MCF 10A (cell line): ENCODE results near the gene EGF. TPM values are rescaled to one million over a fixed set of nuclear protein-coding genes. Genes with fewer than 3 reads are reported as not detected.

Source experiments
- BruUV-seq: library from RNA; stranded (reverse); fragments of 400-500 nt; replicated peaks from 2 replicates; lab custom pipeline; 2021; lab: Mats Ljungman, UMichigan
- CTCF ChIA-PET: fragments of 300-600 bp; sonication (Branson Sonifier 250); formaldehyde crosslinking; extraction: SDS; loops from one replicate; lab custom pipeline; 2021; ENCODE audit warnings: antibody characterized with exemption, inconsistent platforms; lab: Yijun Ruan, JAX
- POLR2A ChIA-PET: fragments of 300-600, 350-650 bp; sonication (Branson Sonifier 250); formaldehyde crosslinking; extraction: SDS; loops from one replicate; lab custom pipeline; 2020; ENCODE audit warnings: antibody characterized with exemption, inconsistent platforms; lab: Yijun Ruan, JAX
- DNase-seq: peaks from one replicate; pipeline ENCODE4 v3.0.0-alpha.2; 2018; ENCODE audit not compliant: unreplicated experiment
- H3K27ac Mint-ChIP-seq: one replicate; pipeline ENCODE4 v1.8.0; 2022; ENCODE audit warnings: mild to moderate bottlenecking, low read depth, mixed read lengths; ENCODE audit not compliant: unreplicated experiment
- H3K27me3 Mint-ChIP-seq: one replicate; pipeline ENCODE4 v1.8.0; 2022; ENCODE audit warnings: mixed read lengths; ENCODE audit not compliant: insufficient read depth, unreplicated experiment
- H3K36me3 Mint-ChIP-seq: one replicate; pipeline ENCODE4 v1.8.0; 2022; ENCODE audit warnings: mild to moderate bottlenecking, moderate library complexity, mixed read lengths; ENCODE audit not compliant: insufficient read depth, unreplicated experiment
- H3K4me1 Mint-ChIP-seq: one replicate; pipeline ENCODE4 v1.8.0; 2022; ENCODE audit warnings: mixed read lengths; ENCODE audit not compliant: insufficient read depth, unreplicated experiment
- H3K4me3 Mint-ChIP-seq: one replicate; pipeline ENCODE4 v1.8.0; 2022; ENCODE audit warnings: mild to moderate bottlenecking, moderate library complexity, mixed read lengths; ENCODE audit not compliant: unreplicated experiment
- H3K9me3 Mint-ChIP-seq: one replicate; pipeline ENCODE4 v1.8.0; 2022; ENCODE audit warnings: mixed read lengths; ENCODE audit not compliant: unreplicated experiment
- CTCF ChIP-seq: fragments of 200-600 bp; IDR thresholded peaks from one replicate; pipeline ENCODE4 v1.8.0; 2022; ENCODE audit warnings: antibody characterized with exemption, mild to moderate bottlenecking; ENCODE audit not compliant: unreplicated experiment
- intact Hi-C: fragments of 100-400 bp; cut with micrococcal nuclease; formaldehyde crosslinking; loops from 2 replicates; pipeline ENCODE4 v1.14.1; 2022
- total RNA-seq: library from RNA; stranded (reverse); gene quantifications from 2 replicates; pipeline ENCODE4 v1.2.3, GENCODE V29; 2022

EGF gene
- total RNA-seq, 1 experiment from 2014 or later: 0.12 TPM

GRCh38 chr4:109999585-109999912 lies 86.9 kb downstream of the EGF start:
- TF ChIP-seq CTCF: no peak

GRCh38 chr4:110002326-110002725 lies 89.6 kb downstream of the EGF start:
- Mint-ChIP-seq H3K27ac (no peak overlapping the region), H3K36me3 (no peaks in the 10 kb centered on the region), H3K4me1 (peaks cover 6% of the 10 kb centered on the region), H3K27me3 (no peaks in the 10 kb centered on the region), H3K9me3 (no peaks in the 10 kb centered on the region), H3K4me3 (no peak overlapping the region)
- ChIA-PET CTCF (interaction anchor here (0.9 to 19.3 kb wide), 3 partner anchors 47 to 511 kb away, joined by 3 to 744 read pairs (median 5); no protein-coding TSS in a partner anchor), POLR2A (no interaction called here)
- DNase-seq: no peak
- no TSS peak for BruUV-seq
- intact Hi-C loops: loop anchor here (10.0 kb wide), 1 partner anchor 952 kb away; no protein-coding TSS in a partner anchor
- no peak for TF ChIP-seq CTCF

More at GRCh38 chr4:109999585-109999912, 86.9 kb downstream of the EGF start:
- intact Hi-C loops: loop anchor here (1.0 to 10.0 kb wide), 5 partner anchors 512 to 1283 kb away; no protein-coding TSS in a partner anchor
- H3K4me1 Mint-ChIP-seq: no peaks in the 10 kb centered on the region
- H3K27ac Mint-ChIP-seq: no peak overlapping the region
- no peak overlapping the region for H3K4me3 Mint-ChIP-seq
- no peaks in the 10 kb centered on the region for H3K9me3 Mint-ChIP-seq
- CTCF ChIA-PET: interaction anchor here (0.6 to 19.3 kb wide), 13 partner anchors 9 to 590 kb away, joined by 3 to 744 read pairs (median 12); no protein-coding TSS in a partner anchor
- POLR2A ChIA-PET: interaction anchor here (1.5 kb wide), 1 partner anchor 10 kb away, joined by 7 read pairs; no protein-coding TSS in a partner anchor
- no peak for DNase-seq
- BruUV-seq: no TSS peak
- no peaks in the 10 kb centered on the region for H3K36me3 Mint-ChIP-seq
- no peaks in the 10 kb centered on the region for H3K27me3 Mint-ChIP-seq

- intact Hi-C loops: loop anchor here (2.0 to 10.0 kb wide), 3 partner anchors 197 to 951 kb away; no protein-coding TSS in a partner anchor
- no peak for TF ChIP-seq CTCF
- CTCF ChIA-PET: interaction anchor here (0.8 to 19.3 kb wide), 4 partner anchors 46 to 510 kb away, joined by 3 to 744 read pairs (median 4); no protein-coding TSS in a partner anchor
- Mint-ChIP-seq H3K27me3 (no peaks in the 10 kb centered on the region), H3K4me3 (no peak overlapping the region), H3K27ac (no peak overlapping the region), H3K4me1 (peaks cover 6% of the 10 kb centered on the region), H3K36me3 (no peaks in the 10 kb centered on the region), H3K9me3 (no peaks in the 10 kb centered on the region)
- POLR2A ChIA-PET: interaction anchor here (0.6 to 0.7 kb wide), 2 partner anchors 14 to 942 kb away, joined by 3 to 4 read pairs; no protein-coding TSS in a partner anchor
- DNase-seq: no peak
- no TSS peak for BruUV-seq
These were observed 90.9 kb downstream of the EGF start for GRCh38 chr4:110003401-110004187.

GRCh38 chr4:110004556-110004955 lies 91.9 kb downstream of the EGF start:
- H3K36me3 Mint-ChIP-seq: no peaks in the 10 kb centered on the region
- ChIA-PET POLR2A (no interaction called here), CTCF (interaction anchor here (0.6 to 19.3 kb wide), 10 partner anchors 11 to 1516 kb away, joined by 3 to 744 read pairs (median 6); partner anchors contain the start of gene ELOVL6)
- H3K27me3 Mint-ChIP-seq: no peaks in the 10 kb centered on the region
- H3K4me1 Mint-ChIP-seq: peaks cover 6% of the 10 kb centered on the region
- intact Hi-C loops: loop anchor here (2.0 to 10.0 kb wide), 3 partner anchors 196 to 950 kb away; no protein-coding TSS in a partner anchor
- H3K27ac Mint-ChIP-seq: no peak overlapping the region
- no peak for TF ChIP-seq CTCF
- no peak overlapping the region for H3K4me3 Mint-ChIP-seq
- no peak for DNase-seq
- BruUV-seq: no TSS peak
- H3K9me3 Mint-ChIP-seq: no peaks in the 10 kb centered on the region
